Measurements from ENCODE around the gene MTMR3.
A peak's percentile ranks its signal among the peaks of the same experiment; 100 is the strongest.
"Not testable (repeated sequence)": the region's sequence is repeated elsewhere in the genome, so short reads cannot be mapped to it uniquely, and the experiment has no call there.

The MTMR3 gene

GRCh38 chr22:29947410-29948384 lies 64.7 kb downstream of the MTMR3 start:
- intact Hi-C loops (cut with DNase I), result no loop called here
- DNase-seq, result no peak

GRCh38 chr22:29948385-29948769 lies 65.4 kb downstream of the MTMR3 start:
- no peak for DNase-seq
- intact Hi-C loops (cut with DNase I), result no loop called here

- intact Hi-C loops (cut with DNase I), result no loop called here
- DNase-seq, result no peak
Measured at GRCh38 chr22:29949872-29950271, 66.9 kb downstream of the MTMR3 start.

GRCh38 chr22:29951791-29952413 lies 68.9 kb downstream of the MTMR3 start:
- intact Hi-C loops (cut with DNase I), result no loop called here
- DNase-seq, result no peak

GRCh38 chr22:29954203-29954855 lies 71.4 kb downstream of the MTMR3 start:
- no peak for DNase-seq
- intact Hi-C loops (cut with DNase I), result no loop called here

- DNase-seq, result no peak
- intact Hi-C loops (cut with DNase I), result no loop called here
Measured at GRCh38 chr22:29956680-29957079, 73.7 kb downstream of the MTMR3 start.

GRCh38 chr22:29958170-29958569 lies 75.2 kb downstream of the MTMR3 start:
- intact Hi-C loops (cut with DNase I), result no loop called here
- no peak for DNase-seq

GRCh38 chr22:29964776-29965175 lies 81.8 kb downstream of the MTMR3 start:
- DNase-seq, result no peak
- intact Hi-C loops (cut with DNase I), result no loop called here

GRCh38 chr22:29967461-29967860 lies 84.5 kb downstream of the MTMR3 start:
- no peak for DNase-seq
- intact Hi-C loops (cut with DNase I), result no loop called here

- intact Hi-C loops (cut with DNase I), result no loop called here
- DNase-seq, result no peak
Measured at GRCh38 chr22:29971607-29972006, 88.6 kb downstream of the MTMR3 start.

GRCh38 chr22:29972121-29972520 lies 89.1 kb downstream of the MTMR3 start:
- DNase-seq, result peak in 1 of 42 donors; percentile 27
- intact Hi-C loops (cut with DNase I), result no loop called here

- intact Hi-C loops (cut with DNase I), result no loop called here
- no peak for DNase-seq
Measured at GRCh38 chr22:29973269-29973668, 90.3 kb downstream of the MTMR3 start.

GRCh38 chr22:29973680-29974079 lies 90.7 kb downstream of the MTMR3 start:
- intact Hi-C loops (cut with DNase I); DNase-seq: not testable (repeated sequence)

- intact Hi-C loops (cut with DNase I), result no loop called here
- DNase-seq, result no peak
Measured at GRCh38 chr22:29975494-29975893, 92.5 kb downstream of the MTMR3 start.

GRCh38 chr22:29977107-29977506 lies 94.1 kb downstream of the MTMR3 start:
- no peak for DNase-seq
- intact Hi-C loops (cut with DNase I), result no loop called here

- no peak for DNase-seq
- intact Hi-C loops (cut with DNase I), result no loop called here
Measured at GRCh38 chr22:29979777-29980321, 96.9 kb downstream of the MTMR3 start.

GRCh38 chr22:29983296-29983917 lies 100.4 kb downstream of the MTMR3 start:
- intact Hi-C loops (cut with DNase I), result no loop called here
- DNase-seq, result no peak

- intact Hi-C loops (cut with DNase I), result no loop called here
- DNase-seq, result no peak
Measured at GRCh38 chr22:29985912-29986311, 102.9 kb downstream of the MTMR3 start.

GRCh38 chr22:29987137-29987536 lies 104.2 kb downstream of the MTMR3 start:
- intact Hi-C loops (cut with DNase I), result no loop called here
- DNase-seq, result peak in 39 of 42 donors; percentile 5 to 82 (median 46)
